ENCODE results near the gene PCNT.
"Not testable (repeated sequence)": the region's sequence is repeated elsewhere in the genome, so short reads cannot be mapped to it uniquely, and the experiment has no call there.

The PCNT gene

GRCh38 chr21:46403234-46403811, 79.4 kb downstream of the PCNT start:
- H3K4me3 ChIP-seq (ENCODE audit: low read depth, low read length), result not testable (repeated sequence)

GRCh38 chr21:46404306-46404705, 80.3 kb downstream of the PCNT start:
- H3K4me3 ChIP-seq (ENCODE audit: low read depth, low read length), result no peak overlapping the region

- H3K4me3 ChIP-seq (ENCODE audit: low read depth, low read length), result no peak overlapping the region
These were observed 82.0 kb downstream of the PCNT start for GRCh38 chr21:46406001-46406400.

- no peak overlapping the region for H3K4me3 ChIP-seq (ENCODE audit: low read depth, low read length)
These were observed 85.9 kb downstream of the PCNT start for GRCh38 chr21:46409641-46410406.

- H3K4me3 ChIP-seq (ENCODE audit: low read depth, low read length), result no peak overlapping the region
These were observed 86.6 kb downstream of the PCNT start for GRCh38 chr21:46410516-46410915.

GRCh38 chr21:46411236-46411635, 87.3 kb downstream of the PCNT start:
- H3K4me3 ChIP-seq (ENCODE audit: low read depth, low read length), result no peak overlapping the region

GRCh38 chr21:46411691-46412090, 87.7 kb downstream of the PCNT start:
- H3K4me3 ChIP-seq (ENCODE audit: low read depth, low read length), result no peak overlapping the region

GRCh38 chr21:46412521-46413364, 88.8 kb downstream of the PCNT start:
- H3K4me3 ChIP-seq (ENCODE audit: low read depth, low read length), result no peak overlapping the region

GRCh38 chr21:46413365-46413696, 89.4 kb downstream of the PCNT start:
- H3K4me3 ChIP-seq (ENCODE audit: low read depth, low read length), result no peak overlapping the region

- no peak overlapping the region for H3K4me3 ChIP-seq (ENCODE audit: low read depth, low read length)
These were observed 91.0 kb downstream of the PCNT start for GRCh38 chr21:46414965-46415275.

GRCh38 chr21:46416551-46416950, 92.6 kb downstream of the PCNT start:
- no peak overlapping the region for H3K4me3 ChIP-seq (ENCODE audit: low read depth, low read length)

GRCh38 chr21:46418265-46418946, 94.5 kb downstream of the PCNT start:
- H3K4me3 ChIP-seq (ENCODE audit: low read depth, low read length), result no peak overlapping the region

GRCh38 chr21:46420241-46421190, 96.6 kb downstream of the PCNT start:
- no peak overlapping the region for H3K4me3 ChIP-seq (ENCODE audit: low read depth, low read length)

GRCh38 chr21:46421191-46421750, 97.3 kb downstream of the PCNT start:
- H3K4me3 ChIP-seq (ENCODE audit: low read depth, low read length), result no peak overlapping the region

GRCh38 chr21:46421756-46422555, 98.0 kb downstream of the PCNT start:
- no peak overlapping the region for H3K4me3 ChIP-seq (ENCODE audit: low read depth, low read length)

- no peak overlapping the region for H3K4me3 ChIP-seq (ENCODE audit: low read depth, low read length)
These were observed 98.8 kb downstream of the PCNT start for GRCh38 chr21:46422636-46423241.

- H3K4me3 ChIP-seq (ENCODE audit: low read depth, low read length), result no peak overlapping the region
These were observed 99.6 kb downstream of the PCNT start for GRCh38 chr21:46423546-46424038.

GRCh38 chr21:46424039-46424591, 100.2 kb downstream of the PCNT start:
- no peak overlapping the region for H3K4me3 ChIP-seq (ENCODE audit: low read depth, low read length)
